Keratinocyte (primary cell): ENCODE data around the gene FBXL17. TPM values are rescaled to one million over a fixed set of nuclear protein-coding genes. Genes with fewer than 3 reads are reported as not detected.

Experiments used
- DNase-seq: peaks from one replicate; pipeline ENCODE4 v3.0.0-alpha.2; 2011; ENCODE audit warnings: low read depth, missing footprints, low spot score
- FAIRE-seq: peaks from 2 replicates; lab custom pipeline; 2011; peaks lifted over from hg19 to GRCh38; lab: Jason Lieb, UNC
- H2AFZ ChIP-seq: 2 replicates; pipeline ENCODE4 v1.6.0; 2012; ENCODE audit warnings: low read length, control low read depth, inconsistent platforms; ENCODE audit not compliant: control insufficient read depth
- H3K27ac ChIP-seq: 2 replicates; pipeline ENCODE4 v1.5.1; 2011; ENCODE audit warnings: low read length; ENCODE audit not compliant: control insufficient read depth, insufficient read depth
- H3K27me3 ChIP-seq: 3 replicates; pipeline ENCODE4 v1.6.0; 2011; ENCODE audit warnings: low read length; ENCODE audit not compliant: control insufficient read depth, insufficient read depth; ENCODE audit errors: extremely low read depth
- H3K36me3 ChIP-seq, 2 experiments: 2 replicates in 1 of 2; 3 replicates in 1 of 2; pipeline ENCODE4 v1.5.1; 2011; ENCODE audit warnings: low read length in 2 of 2, mild to moderate bottlenecking in 1 of 2; ENCODE audit not compliant: control insufficient read depth in 2 of 2, insufficient read depth in 2 of 2; ENCODE audit errors: extremely low read depth in 1 of 2
- H3K4me1 ChIP-seq: 3 replicates; pipeline ENCODE4 v1.5.1; 2011; ENCODE audit warnings: low read length; ENCODE audit not compliant: control insufficient read depth, insufficient read depth; ENCODE audit errors: extremely low read depth
- H3K4me2 ChIP-seq: 3 replicates; pipeline ENCODE4 v1.6.0; 2011; ENCODE audit warnings: low read depth, low read length; ENCODE audit not compliant: control insufficient read depth, insufficient read depth; ENCODE audit errors: extremely low read depth
- H3K4me3 ChIP-seq, 3 experiments: fragments of 200-600 bp in 1 of 3; sonication (generic) in 1 of 3; 2 replicates in 2 of 3; 3 replicates in 1 of 3; pipeline ENCODE4 v1.5.1; 2011 to 2016; ENCODE audit warnings: low read length in 3 of 3, mild to moderate bottlenecking in 3 of 3, control low read depth in 2 of 3, inconsistent platforms in 1 of 3, low read depth in 1 of 3, mixed read lengths in 1 of 3, mixed run types in 1 of 3, moderate library complexity in 1 of 3; ENCODE audit not compliant: control insufficient read depth in 2 of 3, insufficient read depth in 2 of 3; ENCODE audit errors: extremely low read depth in 1 of 3
- H3K79me2 ChIP-seq: 2 replicates; pipeline ENCODE4 v1.6.0; 2012; ENCODE audit warnings: low read length; ENCODE audit not compliant: control insufficient read depth, insufficient read depth
- H3K9ac ChIP-seq: 3 replicates; pipeline ENCODE4 v1.6.0; 2011; ENCODE audit warnings: low read length; ENCODE audit not compliant: control insufficient read depth, insufficient read depth; ENCODE audit errors: extremely low read depth
- H3K9me1 ChIP-seq: 3 replicates; pipeline ENCODE4 v1.6.0; 2011; ENCODE audit warnings: low read length; ENCODE audit not compliant: control insufficient read depth, insufficient read depth; ENCODE audit errors: extremely low read depth
- H3K9me3 ChIP-seq: 2 replicates; pipeline ENCODE4 v1.5.1; 2012; ENCODE audit warnings: low read depth, low read length; ENCODE audit not compliant: control insufficient read depth
- H4K20me1 ChIP-seq: 3 replicates; pipeline ENCODE4 v1.6.0; 2011; ENCODE audit warnings: low read length; ENCODE audit not compliant: control insufficient read depth, insufficient read depth; ENCODE audit errors: extremely low read depth
- EZH2 ChIP-seq: IDR thresholded peaks from one replicate; pipeline ENCODE4 v1.6.1; 2012; ENCODE audit warnings: inconsistent platforms, mild to moderate bottlenecking, low read length, moderate library complexity
- dilution Hi-C: fragments of 300-500 bp; cut with MboI; formaldehyde crosslinking; loops from one replicate; pipeline ENCODE4 v1.7.0; 2020; ENCODE audit warnings: low sequenced_read_pairs; ENCODE audit not compliant: extremely low pct_ligation_motif_present
- polyA plus RNA-seq, 5 experiments: library from polyadenylated mRNA; depleted of rRNA in 3 of 5; stranded (reverse) in 3 of 5; stranded (forward) in 1 of 5; unstranded in 1 of 5; fragments of >200 nt; gene quantifications; 1 replicate in 1 of 5; 2 replicates in 3 of 5; 3 replicates in 1 of 5; pipeline versions ENCODE4 v1.2.1 to v1.2.3, GENCODE V29; 2011 to 2012; ENCODE audit warnings: missing spikeins in 2 of 5, low read depth in 1 of 5, low replicate concordance in 1 of 5
- TF ChIP-seq, protein P1 (sequence below), 3 experiments: IDR thresholded peaks in 1 of 3; conservative IDR thresholded peaks in 1 of 3; optimal IDR thresholded peaks in 1 of 3; 2 replicates in 2 of 3; 3 replicates in 1 of 3; pipeline versions ENCODE3 to v1.5.1; 2011; ENCODE audit warnings: low read length in 3 of 3, mild to moderate bottlenecking in 3 of 3, moderate library complexity in 2 of 3, control low read depth in 1 of 3, inconsistent platforms in 1 of 3; ENCODE audit not compliant: insufficient read depth in 2 of 3; ENCODE audit errors: extremely low read depth in 1 of 3

Gene FBXL17
- polyA plus RNA-seq, 1 donor (not counting 4 experiments of a cell fraction or from before 2014, with no cell fraction given) = 5.7 TPM

GRCh38 chr5:108371263-108371662, 10.6 kb downstream of the FBXL17 start:
- Histone ChIP-seq H3K9me3 (peaks cover 3% of the 10 kb centered on the region), H3K27me3 (no peaks in the 10 kb centered on the region), H3K9me1 (no peaks in the 10 kb centered on the region), H3K4me2 (no peak overlapping the region), H2AFZ (no peak overlapping the region), H3K36me3 (no peaks in the 10 kb centered on the region), H3K27ac (no peak overlapping the region), H3K4me1 (peaks cover 3% of the 10 kb centered on the region), H3K4me3 (no peak overlapping the region), H3K9ac (no peak overlapping the region), H3K79me2 (peaks cover 3% of the 10 kb centered on the region), H4K20me1 (no peaks in the 10 kb centered on the region)
- dilution Hi-C loops = no loop called here
- TF ChIP-seq EZH2 = no peak
- TF ChIP-seq, protein P1, sequence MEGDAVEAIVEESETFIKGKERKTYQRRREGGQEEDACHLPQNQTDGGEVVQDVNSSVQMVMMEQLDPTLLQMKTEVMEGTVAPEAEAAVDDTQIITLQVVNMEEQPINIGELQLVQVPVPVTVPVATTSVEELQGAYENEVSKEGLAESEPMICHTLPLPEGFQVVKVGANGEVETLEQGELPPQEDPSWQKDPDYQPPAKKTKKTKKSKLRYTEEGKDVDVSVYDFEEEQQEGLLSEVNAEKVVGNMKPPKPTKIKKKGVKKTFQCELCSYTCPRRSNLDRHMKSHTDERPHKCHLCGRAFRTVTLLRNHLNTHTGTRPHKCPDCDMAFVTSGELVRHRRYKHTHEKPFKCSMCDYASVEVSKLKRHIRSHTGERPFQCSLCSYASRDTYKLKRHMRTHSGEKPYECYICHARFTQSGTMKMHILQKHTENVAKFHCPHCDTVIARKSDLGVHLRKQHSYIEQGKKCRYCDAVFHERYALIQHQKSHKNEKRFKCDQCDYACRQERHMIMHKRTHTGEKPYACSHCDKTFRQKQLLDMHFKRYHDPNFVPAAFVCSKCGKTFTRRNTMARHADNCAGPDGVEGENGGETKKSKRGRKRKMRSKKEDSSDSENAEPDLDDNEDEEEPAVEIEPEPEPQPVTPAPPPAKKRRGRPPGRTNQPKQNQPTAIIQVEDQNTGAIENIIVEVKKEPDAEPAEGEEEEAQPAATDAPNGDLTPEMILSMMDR (optimal IDR thresholded peaks at IDR 0.05 in 1 of 3, IDR thresholded peaks at IDR 0.05 in 1 of 3, conservative IDR thresholded peaks at IDR 0.05 in 1 of 3; ENCODE audit: extremely low read depth in 1 of 3, insufficient read depth in 2 of 3, low read length in 3 of 3) = no peak
- no peak for FAIRE-seq
- no peak for DNase-seq

GRCh38 chr5:108369167-108369566, 12.7 kb downstream of the FBXL17 start:
- H2AFZ ChIP-seq = no peak overlapping the region
- H3K4me3 ChIP-seq = no peak overlapping the region
- H3K27me3 ChIP-seq = no peaks in the 10 kb centered on the region
- H3K79me2 ChIP-seq = peaks cover 3% of the 10 kb centered on the region
- H3K36me3 ChIP-seq = no peaks in the 10 kb centered on the region
- no peak overlapping the region for H3K27ac ChIP-seq
- H3K9ac ChIP-seq = no peak overlapping the region
- no peaks in the 10 kb centered on the region for H3K9me1 ChIP-seq
- peaks cover 3% of the 10 kb centered on the region for H3K4me1 ChIP-seq
- DNase-seq (no peak), FAIRE-seq (no peak)
- no peak for TF ChIP-seq EZH2
- TF ChIP-seq, protein P1 (optimal IDR thresholded peaks at IDR 0.05 in 1 of 3, IDR thresholded peaks at IDR 0.05 in 1 of 3, conservative IDR thresholded peaks at IDR 0.05 in 1 of 3; ENCODE audit: extremely low read depth in 1 of 3, insufficient read depth in 2 of 3, low read length in 3 of 3) = no peak
- H4K20me1 ChIP-seq = no peaks in the 10 kb centered on the region
- dilution Hi-C loops = no loop called here
- H3K9me3 ChIP-seq = peaks cover 3% of the 10 kb centered on the region
- H3K4me2 ChIP-seq = no peak overlapping the region
